Measurements from ENCODE around the gene PARL. TPM values are rescaled to one million over a fixed set of nuclear protein-coding genes. Genes with fewer than 3 reads are reported as not detected.
A peak's percentile ranks its signal among the peaks of the same experiment; 100 is the strongest.

The PARL gene
- total and polyA plus RNA-seq, 2 experiments from 2014 or later = 32.3 to 47.9 TPM

GRCh38 chr3:183824761-183825455 lies 59.8 kb downstream of the PARL start:
- no peak overlapping the region for H3K27ac ChIP-seq

GRCh38 chr3:183823963-183824362 lies 60.7 kb downstream of the PARL start:
- TF ChIP-seq EZH2phosphoT487 (IDR thresholded peaks at IDR 0.05; ENCODE audit: low read depth, severe bottlenecking, unreplicated experiment) = no peak
- Histone ChIP-seq H2AFZ (peak overlapping the region; percentile 81), H3K27ac (no peak overlapping the region), H4K20me1 (ENCODE audit: insufficient read depth, poor library complexity, severe bottlenecking) (no peaks in the 10 kb centered on the region), H3K4me2 (peak overlapping the region; percentile 99), H3K9me3 (ENCODE audit: low read depth) (no peaks in the 10 kb centered on the region), H3K27me3 (no peaks in the 10 kb centered on the region), H3K79me2 (no peaks in the 10 kb centered on the region), H3K36me3 (replicated peaks; ENCODE audit: insufficient read depth, low read depth) (no peaks in the 10 kb centered on the region), H3K4me3 (no peak overlapping the region), H3K4me1 (ENCODE audit: insufficient read depth) (peaks cover 8% of the 10 kb centered on the region), H3K9me2 (replicated peaks; ENCODE audit: insufficient read depth) (no peaks in the 10 kb centered on the region)
- 67% methylated on average over 5 of the region's 5 CpGs for whole genome bisulfite sequencing (ENCODE audit: low lambda C conversion rate, missing lambda C conversion rate)
- no peak for DNase-seq (ENCODE audit: low spot score)

More at GRCh38 chr3:183824761-183825455, 59.8 kb downstream of the PARL start:
- Histone ChIP-seq H2AFZ (peak overlapping the region; percentile 81), H3K4me3 (peak overlapping the region; percentile 90), H3K36me3 (replicated peaks; ENCODE audit: insufficient read depth, low read depth) (no peaks in the 10 kb centered on the region), H3K79me2 (no peaks in the 10 kb centered on the region), H4K20me1 (ENCODE audit: insufficient read depth, poor library complexity, severe bottlenecking) (no peaks in the 10 kb centered on the region), H3K4me1 (ENCODE audit: insufficient read depth) (peaks cover 8% of the 10 kb centered on the region), H3K4me2 (peak overlapping the region; percentile 99), H3K9me3 (ENCODE audit: low read depth) (no peaks in the 10 kb centered on the region), H3K9me2 (replicated peaks; ENCODE audit: insufficient read depth) (no peaks in the 10 kb centered on the region), H3K27me3 (no peaks in the 10 kb centered on the region)
- DNase-seq (ENCODE audit: low spot score) = peak; percentile 31
- WGBS (ENCODE audit: low lambda C conversion rate, missing lambda C conversion rate) = 1% methylated on average over 49 of the region's 88 CpGs
- TF ChIP-seq EZH2 (IDR thresholded peaks at IDR 0.05; ENCODE audit: borderline replicate concordance) (no peak), CTCF (IDR thresholded peaks at IDR 0.05; ENCODE audit: poor library complexity) (no peak), EZH2phosphoT487 (IDR thresholded peaks at IDR 0.05; ENCODE audit: low read depth, severe bottlenecking, unreplicated experiment) (no peak)

- no peak for DNase-seq (ENCODE audit: low spot score)
- Histone ChIP-seq H3K36me3 (replicated peaks; ENCODE audit: insufficient read depth, low read depth) (no peaks in the 10 kb centered on the region), H4K20me1 (ENCODE audit: insufficient read depth, poor library complexity, severe bottlenecking) (no peaks in the 10 kb centered on the region), H3K4me2 (no peak overlapping the region), H3K27ac (no peak overlapping the region), H2AFZ (no peak overlapping the region), H3K9me2 (replicated peaks; ENCODE audit: insufficient read depth) (no peaks in the 10 kb centered on the region), H3K4me3 (no peak overlapping the region), H3K9me3 (ENCODE audit: low read depth) (no peaks in the 10 kb centered on the region), H3K79me2 (no peaks in the 10 kb centered on the region), H3K4me1 (ENCODE audit: insufficient read depth) (peaks cover 8% of the 10 kb centered on the region), H3K27me3 (no peaks in the 10 kb centered on the region)
- 80% methylated on average over 13 of the region's 13 CpGs for WGBS (ENCODE audit: low lambda C conversion rate, missing lambda C conversion rate)
- TF ChIP-seq EZH2 (IDR thresholded peaks at IDR 0.05; ENCODE audit: borderline replicate concordance) (no peak), CTCF (IDR thresholded peaks at IDR 0.05; ENCODE audit: poor library complexity) (no peak), EZH2phosphoT487 (IDR thresholded peaks at IDR 0.05; ENCODE audit: low read depth, severe bottlenecking, unreplicated experiment) (no peak)
These were observed 62.0 kb downstream of the PARL start for GRCh38 chr3:183822631-183823030.

DNA sequence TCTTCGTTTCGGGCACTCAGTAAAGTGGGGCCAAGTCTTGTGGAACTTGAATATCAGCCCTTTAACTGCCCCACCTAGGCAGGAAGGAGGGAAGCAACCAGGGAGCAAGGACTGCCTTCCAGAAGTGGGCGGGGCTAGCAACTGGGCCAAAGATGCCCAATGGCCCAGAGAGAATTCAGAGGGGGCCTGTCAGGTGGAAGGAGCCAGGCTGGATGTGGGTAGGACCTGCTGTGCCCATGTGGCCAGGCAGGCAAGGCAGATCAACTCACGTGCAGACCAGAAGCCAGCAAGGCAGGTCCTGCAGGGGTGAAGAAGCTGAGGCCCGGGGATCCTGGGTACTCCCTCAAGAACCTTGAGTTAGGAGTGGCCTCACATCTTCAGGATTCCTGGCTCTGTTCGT lies 64.8 kb downstream of the PARL start:
- H3K9me2 ChIP-seq (replicated peaks; ENCODE audit: insufficient read depth) = no peaks in the 10 kb centered on the region
- 89% methylated on average over 6 of the region's 6 CpGs for WGBS (ENCODE audit: low lambda C conversion rate, missing lambda C conversion rate)
- H3K27me3 ChIP-seq = no peaks in the 10 kb centered on the region
- H4K20me1 ChIP-seq (ENCODE audit: insufficient read depth, poor library complexity, severe bottlenecking) = no peaks in the 10 kb centered on the region
- H3K79me2 ChIP-seq = no peaks in the 10 kb centered on the region
- no peak overlapping the region for H3K4me2 ChIP-seq
- no peak for TF ChIP-seq EZH2 (IDR thresholded peaks at IDR 0.05; ENCODE audit: borderline replicate concordance)
- no peak for TF ChIP-seq CTCF (IDR thresholded peaks at IDR 0.05; ENCODE audit: poor library complexity)
- TF ChIP-seq EZH2phosphoT487 (IDR thresholded peaks at IDR 0.05; ENCODE audit: low read depth, severe bottlenecking, unreplicated experiment) = no peak
- H3K9me3 ChIP-seq (ENCODE audit: low read depth) = no peaks in the 10 kb centered on the region
- H3K27ac ChIP-seq = no peak overlapping the region
- H3K36me3 ChIP-seq (replicated peaks; ENCODE audit: insufficient read depth, low read depth) = no peaks in the 10 kb centered on the region
- no peak overlapping the region for H2AFZ ChIP-seq
- no peak overlapping the region for H3K4me3 ChIP-seq
- peaks cover 8% of the 10 kb centered on the region for H3K4me1 ChIP-seq (ENCODE audit: insufficient read depth)
- DNase-seq (ENCODE audit: low spot score) = no peak

Measured in hepatocyte (in vitro differentiated cells).